Suppressor macrophage (primary cell): Measurements from ENCODE around the gene SMTNL2.
A peak's percentile ranks its signal among the peaks of the same experiment; 100 is the strongest.

Experiments
- DNase-seq, 4 experiments: peaks; one replicate each; pipeline ENCODE4 v3.0.0-alpha.2; 2020 to 2022
- total RNA-seq, 17 experiments: gene quantifications; one replicate each; lab custom pipeline; 2026; ENCODE audit warnings: mixed read lengths in 6 of 17, inconsistent platforms in 3 of 17; lab: John Stamatoyannopoulos, UW

The SMTNL2 gene
- total RNA-seq: 0.06 to 1.9 (median 0.40) reads per million in 17 experiments

DNA sequence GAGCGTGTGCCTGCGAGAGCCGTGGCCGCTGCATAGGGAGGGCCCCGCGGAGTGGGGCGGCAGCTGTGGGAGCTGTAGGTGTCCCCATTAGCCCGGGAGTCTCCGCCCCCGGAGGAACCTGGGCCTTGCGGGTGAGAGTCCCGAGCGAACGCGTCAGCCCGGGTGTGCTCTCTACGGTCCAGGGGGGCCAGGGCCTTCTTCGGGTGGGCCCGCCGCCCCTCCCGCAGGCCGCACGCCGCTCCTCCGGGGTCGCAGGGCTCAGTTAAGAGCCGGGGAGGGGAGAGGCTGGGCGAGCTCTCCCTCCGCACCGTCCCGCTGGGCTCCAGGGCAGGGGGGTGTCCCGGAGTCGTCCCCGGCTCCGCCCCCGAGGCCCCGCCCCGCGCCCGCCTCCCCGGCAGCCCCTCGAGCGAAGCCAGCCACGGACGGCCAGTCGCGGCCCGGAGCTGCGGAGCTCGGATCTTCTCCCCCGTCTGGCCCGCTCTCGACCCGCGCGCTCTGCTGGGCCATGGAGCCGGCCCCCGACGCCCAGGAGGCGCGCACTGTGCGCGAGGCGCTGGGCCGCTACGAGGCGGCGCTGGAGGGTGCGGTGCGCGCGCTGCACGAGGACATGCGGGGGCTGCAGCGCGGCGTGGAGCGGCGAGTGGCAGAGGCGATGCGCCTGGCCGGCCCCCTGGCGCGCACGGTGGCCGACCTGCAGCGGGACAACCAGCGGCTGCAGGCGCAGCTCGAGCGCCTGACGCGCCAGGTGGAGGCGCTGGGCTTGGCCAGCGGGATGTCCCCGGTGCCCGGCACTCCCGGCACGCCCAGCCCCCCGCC is at the start of gene SMTNL2:
SMTNL2 (plus strand) TSS at position 429 of the 816 bp plus-strand sequence; CDS start at position 506, 77 bp downstream.
- DNase-seq: peak in 1 of 4 experiments; percentile 47

DNA sequence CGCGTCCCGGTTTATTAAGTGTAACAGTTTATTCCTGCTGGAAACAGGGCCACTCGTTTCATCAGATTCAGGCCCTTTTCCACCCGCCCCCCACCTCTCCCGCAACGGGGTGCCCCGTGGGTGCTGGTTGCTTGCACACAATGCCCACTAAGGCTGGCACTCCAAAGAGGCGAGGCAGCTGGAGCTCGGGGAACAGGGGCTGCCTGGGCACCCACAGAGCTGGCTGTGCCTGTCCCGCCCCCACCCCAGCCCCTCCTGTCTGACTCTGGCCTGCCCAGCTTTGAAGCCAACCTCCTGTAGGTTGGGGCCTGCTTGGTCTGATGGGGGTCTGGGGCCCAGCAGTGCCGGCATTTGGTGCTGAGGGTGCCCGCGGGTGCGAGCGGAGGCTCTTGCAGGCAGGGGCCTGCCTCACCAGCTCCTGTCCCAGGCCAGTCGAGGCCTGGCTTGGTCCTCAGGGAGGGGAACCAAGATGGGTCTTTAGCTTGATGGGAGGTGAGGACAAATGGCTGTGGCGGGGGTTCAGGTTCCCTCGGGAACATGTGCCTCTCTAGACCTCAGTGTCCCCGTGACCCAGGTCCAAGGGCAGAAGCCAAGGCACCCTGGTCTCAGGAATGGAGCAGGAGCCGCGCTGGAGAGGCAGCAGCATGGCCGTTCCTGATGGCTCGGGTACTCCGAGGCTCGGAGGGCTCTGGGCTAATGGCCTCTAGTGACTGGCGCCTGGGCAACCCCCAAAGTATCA is 49.2 kb upstream of the SMTNL2 start:
- DNase-seq: no peak

DNA sequence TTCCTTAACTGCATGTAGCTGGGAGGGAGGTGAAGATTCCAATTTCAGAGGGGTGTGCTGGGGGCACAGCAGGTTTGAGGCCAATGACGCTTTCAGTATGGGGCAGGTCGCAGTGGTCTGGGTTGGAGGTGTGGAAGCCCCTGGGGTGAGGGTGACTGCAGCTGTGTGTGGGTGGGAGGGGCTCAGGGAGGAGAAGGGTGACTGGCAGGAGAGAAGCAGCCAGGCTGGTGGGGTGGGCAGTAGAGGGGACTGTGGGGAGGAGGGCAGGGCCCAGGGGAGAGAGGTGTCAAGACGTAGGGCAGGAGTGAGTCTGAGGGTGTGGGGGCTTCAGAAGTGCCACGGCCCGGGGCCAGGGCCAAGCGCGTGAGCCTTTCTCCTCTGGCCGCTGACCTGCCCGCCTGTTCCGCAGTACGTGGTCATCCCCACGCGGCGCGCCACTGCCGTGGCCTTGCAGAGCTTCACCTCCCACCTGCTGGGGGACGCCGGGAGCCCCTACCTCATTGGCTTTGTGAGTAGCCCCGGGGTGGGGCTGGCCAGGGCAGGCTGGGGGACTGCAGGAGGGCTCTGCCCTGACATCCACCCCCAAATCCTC is 48.6 kb upstream of the SMTNL2 start:
- DNase-seq: no peak

DNA sequence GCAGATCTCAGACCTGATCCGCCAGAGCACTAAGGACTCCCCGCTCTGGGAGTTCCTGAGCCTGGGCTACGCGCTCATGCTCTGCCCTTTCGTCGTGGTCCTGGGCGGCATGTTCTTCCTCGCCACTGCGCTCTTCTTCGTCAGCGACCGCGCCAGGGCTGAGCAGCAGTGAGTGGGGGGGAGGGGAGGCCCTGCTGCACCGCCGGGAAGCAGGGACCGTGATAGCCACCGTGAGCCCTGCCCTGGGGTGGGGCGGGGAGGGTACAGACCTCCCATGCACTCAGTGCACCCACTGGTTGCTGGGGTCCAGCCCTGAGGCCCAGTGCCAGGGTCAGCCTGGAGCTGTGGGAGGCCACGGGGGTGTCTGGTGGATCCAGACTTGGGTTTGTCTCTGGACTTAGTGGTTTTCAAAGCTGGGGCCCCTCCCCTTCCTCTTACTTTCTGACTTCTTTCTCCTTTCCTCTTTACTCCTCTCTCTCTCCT is 48.0 kb upstream of the SMTNL2 start:
- peak in 1 of 4 experiments; percentile 34 for DNase-seq

DNA sequence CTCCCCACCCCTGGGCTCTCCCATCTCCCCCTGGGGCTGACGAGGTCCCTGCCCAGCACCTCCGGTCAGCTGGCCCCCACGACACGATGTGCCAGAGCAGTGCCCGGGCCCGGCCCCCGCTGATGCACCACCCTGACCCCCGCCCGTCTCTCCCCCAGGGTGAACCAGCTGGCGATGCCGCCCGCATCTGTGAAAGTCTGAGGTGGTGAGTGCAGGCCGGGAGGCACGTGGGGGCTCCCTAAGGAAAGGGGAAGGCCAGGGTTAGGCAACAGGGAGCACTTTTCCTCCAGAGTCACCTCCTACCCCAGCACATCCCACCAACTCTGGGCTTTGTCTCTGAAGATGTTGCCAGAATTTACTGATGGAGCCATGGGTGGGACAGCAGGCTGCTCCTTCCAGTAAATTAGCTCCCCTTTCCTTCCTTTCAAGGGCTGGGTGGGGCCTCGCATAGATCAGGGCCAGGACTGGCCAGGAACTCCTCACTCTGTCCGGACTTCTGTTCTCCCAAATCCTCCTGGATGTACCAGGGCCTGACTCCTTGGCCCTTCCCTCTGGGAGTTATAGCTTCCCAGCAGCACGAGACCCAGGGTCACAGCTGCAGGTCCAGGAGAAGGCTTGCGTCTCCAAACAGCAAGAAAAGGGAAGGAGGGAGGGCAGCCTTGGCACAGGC is 47.5 kb upstream of the SMTNL2 start:
- peak; percentile 21 to 63 (median 53) for DNase-seq

DNA sequence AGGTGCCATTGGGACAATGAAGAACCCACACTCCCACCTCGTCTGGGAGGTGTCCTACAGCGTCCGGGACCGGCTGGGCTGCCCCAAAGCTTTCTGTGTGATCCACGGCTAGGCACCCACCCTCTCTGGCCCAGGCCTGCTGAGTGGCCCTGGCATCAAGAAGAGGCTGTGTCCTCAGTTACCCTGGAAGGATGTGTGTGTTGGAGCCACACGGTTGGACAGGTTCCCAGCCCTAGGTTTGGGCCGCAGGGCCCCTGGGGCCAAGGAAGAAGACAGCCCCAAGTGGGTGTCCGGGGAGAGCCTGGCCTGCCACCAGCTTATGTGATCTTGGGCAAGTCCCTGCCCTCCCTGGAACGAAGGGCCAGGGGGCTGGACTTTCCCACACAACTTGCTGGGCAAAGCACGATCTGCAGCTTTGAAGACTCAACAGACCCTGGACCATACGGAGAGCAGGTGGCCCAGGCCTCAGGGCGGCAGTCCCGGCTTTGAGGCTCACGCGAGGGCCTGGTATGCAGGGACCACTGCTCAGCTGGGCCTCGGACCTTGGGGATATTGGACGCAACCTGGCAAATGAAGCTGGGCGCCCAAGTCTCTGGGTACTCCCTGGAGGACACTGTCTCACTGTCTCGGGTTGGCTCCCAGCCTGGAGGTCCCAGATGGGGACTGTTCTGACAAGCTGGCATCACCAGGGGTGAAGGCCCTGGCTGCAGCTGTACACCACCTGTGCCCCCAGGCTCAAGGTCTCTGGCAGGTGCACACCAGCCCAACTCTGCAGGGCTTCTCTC is 46.7 kb upstream of the SMTNL2 start:
- no peak for DNase-seq

DNA sequence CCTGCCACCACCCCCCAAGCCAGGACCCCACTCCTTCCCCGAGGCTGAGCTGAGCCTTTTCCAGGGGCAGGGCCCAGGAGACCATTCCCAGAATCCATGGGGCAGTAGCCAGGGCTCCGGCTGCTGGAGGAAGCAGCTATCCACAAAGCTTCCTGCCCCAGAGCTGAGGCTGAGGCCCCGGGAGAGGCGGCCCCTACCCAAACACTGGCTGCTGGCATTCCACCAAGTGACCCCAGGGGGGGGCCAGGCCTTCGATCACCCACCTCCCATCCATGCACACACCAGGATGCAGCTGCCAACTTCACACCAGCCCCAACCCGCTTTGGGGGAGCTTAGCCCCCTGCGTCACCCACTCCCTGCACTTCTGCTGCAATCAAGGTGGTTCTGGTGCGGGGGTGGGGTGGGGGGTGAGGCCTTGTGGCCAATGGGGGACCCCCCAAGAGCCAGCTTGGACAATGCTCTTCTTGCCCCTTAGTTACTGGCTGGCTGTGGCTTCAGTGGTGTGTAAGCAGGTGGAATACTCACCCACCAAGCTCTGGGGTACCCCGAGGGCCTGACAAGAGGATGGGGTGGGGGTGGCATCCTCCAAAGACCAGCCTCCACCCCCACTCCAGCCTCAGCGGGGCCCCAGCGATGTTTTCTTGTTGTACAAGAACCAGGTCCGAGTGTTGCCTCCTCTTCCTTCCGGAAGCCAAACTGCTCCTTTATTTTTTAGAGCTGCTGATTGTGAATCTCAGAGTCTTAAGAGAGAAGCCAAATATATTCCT is 45.9 kb upstream of the SMTNL2 start:
- no peak for DNase-seq

DNA sequence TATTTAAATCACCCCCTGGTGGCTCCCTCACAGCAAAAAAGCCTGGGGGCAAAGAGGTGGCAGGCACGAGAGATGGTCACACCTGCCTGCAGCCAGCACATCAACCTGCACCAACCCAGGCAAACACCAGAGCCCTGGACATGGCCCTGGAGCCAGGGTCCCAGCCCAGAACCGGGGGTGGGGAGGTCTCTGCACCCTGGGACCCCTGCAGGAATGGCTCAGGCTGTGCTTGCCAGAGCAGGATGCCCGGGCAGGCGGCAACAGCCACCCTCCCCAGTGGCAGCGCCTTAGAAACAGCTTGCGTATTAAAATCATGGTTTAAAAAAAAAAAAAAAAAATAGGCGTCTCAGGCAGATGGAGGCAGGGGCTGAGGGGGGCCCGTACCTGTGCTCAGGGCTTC is 45.3 kb upstream of the SMTNL2 start:
- DNase-seq: no peak

DNA sequence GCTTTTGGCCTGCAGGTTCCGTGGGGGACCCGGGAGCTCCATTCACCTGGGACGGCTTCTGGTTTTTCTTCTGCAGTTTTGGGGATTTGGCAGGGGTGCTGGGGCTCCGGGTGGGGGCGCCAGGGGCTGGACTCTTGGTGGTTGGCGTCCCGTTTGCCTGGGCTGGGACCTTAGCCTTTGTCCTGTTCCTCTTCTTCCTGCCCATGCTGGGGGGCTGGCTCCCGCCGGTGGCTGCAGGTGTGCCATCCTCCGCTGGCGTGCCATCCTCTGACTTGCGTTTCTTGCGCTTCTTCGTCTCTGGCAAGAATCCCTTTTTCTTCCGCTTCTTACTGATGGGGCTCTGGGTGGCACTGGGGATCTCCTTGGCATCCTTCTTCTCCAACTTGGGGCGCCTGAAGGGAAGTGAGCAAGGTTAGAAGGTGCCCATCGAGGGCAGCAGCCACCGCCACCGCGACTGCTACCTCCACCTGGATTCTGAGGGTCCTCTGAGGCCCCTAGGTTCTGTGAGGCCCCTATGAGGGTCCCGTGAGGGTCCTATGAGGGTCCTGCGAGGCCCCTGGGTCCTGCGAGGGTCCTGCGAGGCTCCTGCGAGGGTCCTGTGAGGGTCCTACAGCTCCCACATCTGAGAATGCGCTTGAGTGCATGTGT is 44.6 kb upstream of the SMTNL2 start:
- no peak for DNase-seq

DNA sequence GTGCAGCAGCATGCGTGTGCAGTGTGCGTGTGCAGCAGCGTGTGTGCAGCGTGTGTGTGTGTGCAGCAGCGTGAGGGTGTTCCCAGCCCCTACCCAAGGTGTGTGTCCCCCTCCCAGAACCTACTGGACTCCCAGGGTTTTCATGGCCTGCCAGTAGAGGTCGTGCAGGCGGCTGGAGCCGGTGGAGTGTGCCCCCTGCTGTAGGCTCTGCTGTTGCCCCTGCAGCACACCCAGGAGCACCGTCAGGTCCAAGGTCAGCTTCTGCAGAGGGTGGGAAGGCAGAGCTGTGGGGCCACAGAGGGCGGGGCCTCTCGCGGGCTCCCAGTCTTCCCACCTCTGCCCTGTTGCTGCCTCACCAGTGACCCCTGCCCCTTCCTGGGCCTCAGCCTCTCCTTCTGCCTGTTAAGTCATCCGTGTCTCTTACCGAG is 44.1 kb upstream of the SMTNL2 start:
- peak in 2 of 4 experiments; percentile 24 to 49 for DNase-seq

DNA sequence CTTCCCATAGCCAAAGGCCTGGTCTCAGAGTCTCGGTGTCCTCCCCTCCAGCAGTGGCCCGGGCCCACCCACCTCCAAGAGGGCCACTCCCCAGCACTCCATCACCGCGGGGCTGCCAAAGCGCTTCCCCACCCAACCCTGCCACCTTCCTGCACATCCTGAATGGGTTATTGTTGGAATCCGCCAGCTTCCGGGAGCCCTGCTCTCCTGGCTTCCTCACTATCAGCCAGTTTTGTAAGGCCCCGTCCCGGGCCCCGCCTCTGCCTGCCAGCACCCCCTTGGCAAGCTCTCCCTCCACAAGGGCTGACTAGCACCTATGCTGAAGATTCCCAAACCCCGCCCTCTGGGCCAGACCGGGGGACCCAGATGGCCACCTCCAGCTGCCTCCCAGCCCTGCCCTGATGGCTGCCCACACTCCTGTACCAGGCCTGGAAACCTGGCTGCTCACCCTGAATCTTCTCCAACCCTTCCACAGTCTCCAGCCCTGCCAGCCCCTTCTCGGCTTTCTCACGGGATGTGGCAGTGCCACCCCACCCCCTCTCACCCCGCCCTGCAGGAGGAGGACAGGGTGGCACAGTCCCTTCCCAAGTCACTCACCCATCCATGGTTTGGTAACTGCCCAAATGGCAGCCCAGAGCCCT is 43.5 kb upstream of the SMTNL2 start:
- no peak for DNase-seq

DNA sequence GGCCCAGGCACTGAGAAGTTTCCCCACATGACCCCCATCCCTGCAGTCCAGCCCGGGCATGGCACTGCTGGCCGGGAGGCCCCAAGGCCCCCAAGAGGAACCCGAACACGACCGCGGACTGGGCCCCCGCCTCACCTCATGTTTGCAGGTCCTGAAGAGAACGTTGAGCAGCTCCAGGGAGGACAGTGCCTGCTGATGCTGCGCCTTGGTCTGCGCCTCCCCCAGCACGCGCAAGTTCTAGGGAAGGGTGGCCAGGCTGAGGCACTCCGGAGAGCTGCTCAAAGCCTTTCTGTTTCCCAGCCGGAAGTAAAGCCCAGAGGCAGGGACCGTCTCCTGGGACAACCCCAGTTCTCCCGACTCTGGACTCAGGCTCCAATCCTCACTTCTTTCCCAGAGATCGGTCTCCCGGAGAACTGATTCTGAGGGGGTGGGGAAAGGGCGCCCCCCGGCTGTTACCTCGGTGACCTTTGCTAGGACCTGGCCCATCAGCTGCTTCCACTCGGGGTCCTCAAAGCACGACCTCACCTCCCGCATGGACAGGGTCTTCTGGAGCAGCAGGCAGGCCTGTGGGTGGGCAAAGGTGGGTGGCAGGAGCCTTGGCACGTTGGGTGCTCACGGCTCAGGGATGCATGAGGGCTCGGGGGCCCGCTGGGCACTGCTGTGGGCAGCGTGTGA is 42.9 kb upstream of the SMTNL2 start:
- no peak for DNase-seq

DNA sequence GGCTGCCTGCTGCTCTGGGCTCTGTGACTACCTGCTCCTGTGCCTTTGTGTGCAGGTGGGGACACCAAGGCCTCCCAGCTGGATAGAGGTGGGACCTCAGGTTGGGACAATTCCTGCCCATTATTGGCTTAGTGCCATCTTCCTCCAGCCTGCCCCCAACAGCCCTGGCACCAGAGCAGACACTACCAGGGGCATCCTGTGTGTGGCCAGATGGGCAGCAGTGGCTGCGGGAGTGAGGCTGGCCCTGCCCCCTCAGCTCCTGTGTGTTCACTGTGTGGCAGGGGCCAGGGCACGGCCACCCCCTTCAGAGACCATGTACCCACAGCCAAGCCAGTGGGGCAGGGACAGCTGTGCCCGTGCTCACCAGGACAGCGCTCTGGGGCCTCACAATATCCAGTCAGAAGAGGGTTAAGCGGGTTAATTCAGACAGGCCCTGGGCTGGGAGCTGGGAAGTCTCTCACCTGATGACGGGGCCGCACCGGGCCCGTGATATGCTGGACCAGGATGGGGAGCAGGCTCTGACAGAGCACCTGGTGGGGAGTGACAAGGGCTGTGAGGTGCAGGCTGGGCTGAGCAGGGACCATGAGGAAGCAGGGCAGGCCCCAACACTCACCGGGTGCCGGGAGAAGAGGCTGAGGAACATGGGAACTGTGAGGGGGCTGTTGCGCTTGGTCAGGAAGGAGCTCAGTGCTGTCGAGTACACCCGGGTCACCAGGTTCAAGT is 42.2 kb upstream of the SMTNL2 start:
- no peak for DNase-seq

DNA sequence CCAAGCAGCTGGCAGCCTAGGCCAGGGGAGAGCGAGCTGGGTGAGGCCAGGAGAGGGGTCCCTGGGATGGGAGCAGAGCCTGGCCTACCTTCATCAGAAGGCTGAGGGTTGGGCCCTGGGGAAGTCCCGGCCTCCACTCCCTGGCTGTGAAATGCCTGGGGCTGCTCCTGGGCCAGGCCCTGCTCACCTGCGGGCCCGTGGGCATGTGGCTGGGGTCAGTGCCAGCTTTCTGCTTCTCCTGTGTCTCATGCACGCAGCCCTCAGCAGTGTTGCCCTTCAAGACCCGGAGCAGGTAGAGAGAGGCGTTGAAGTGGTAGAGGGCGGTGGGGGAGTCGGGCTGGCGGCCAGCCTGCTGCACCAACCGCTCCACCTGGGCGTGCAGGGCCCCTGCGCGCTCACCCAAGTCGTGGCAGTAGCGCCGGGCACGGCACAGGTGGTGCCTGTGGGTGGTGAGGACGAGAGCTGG is 41.6 kb upstream of the SMTNL2 start:
- no peak for DNase-seq

DNA sequence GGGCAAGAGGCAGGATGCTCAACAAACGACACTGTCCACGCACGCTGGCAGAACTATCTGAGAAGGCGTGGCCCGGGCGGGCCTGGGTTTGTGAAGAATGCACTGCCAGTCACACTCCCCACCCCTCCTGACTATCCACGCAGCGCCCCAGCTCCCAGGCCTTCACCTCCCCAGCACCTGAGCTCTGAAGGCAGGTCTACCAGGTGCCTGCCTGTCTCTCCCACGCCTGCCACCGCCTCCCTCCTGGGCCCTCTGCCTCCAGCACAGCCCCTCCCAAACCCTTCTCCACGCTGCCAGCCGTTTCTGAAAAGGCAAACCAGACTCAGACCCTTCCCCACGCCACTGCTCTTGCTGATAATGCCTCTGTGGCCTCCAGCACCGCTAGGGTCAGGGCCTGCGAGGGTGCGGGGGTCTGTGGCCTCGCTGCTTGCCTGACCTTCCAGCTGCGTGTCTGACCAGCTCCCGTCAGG is 40.7 kb upstream of the SMTNL2 start:
- DNase-seq: no peak

DNA sequence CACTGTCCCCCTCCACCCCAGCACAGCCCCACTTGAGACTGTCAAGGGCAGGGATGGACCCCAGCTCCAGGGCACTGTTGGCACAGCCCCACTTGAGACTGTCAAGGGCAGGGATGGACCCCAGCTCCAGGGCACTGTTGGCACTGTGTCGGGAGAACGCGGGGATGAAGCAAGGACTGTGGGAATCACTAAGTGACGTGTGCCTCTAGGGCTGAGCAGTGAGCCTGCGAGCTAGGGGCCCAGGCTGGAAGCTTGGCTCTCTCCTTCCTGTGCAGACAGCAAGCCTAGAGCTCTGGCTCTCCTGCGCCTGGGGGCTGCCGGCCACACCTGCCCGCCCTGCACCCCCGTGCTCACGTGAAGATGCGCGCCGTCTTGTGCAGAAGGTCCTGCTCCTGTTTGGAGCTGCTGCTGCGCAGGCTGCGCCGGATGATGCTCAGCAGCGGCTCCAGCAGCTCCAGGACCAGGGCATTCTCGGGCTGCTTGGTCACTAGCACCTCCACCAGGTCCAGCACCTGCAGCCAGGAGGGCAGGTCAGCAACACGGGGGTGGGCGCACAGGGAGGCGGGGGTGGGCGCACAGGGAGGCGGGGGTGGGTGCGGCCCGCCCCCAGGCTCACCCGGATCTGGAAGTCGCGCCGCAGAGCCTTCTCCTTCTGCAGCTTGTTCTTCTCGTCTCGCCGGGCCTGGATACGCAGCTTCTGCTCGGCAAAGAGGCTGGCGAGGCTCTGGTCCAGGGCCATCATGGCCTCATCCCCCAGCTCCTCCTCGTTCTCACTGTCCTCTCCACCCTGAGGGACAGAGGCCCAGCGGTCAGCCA is 40.0 kb upstream of the SMTNL2 start:
- no peak for DNase-seq

DNA sequence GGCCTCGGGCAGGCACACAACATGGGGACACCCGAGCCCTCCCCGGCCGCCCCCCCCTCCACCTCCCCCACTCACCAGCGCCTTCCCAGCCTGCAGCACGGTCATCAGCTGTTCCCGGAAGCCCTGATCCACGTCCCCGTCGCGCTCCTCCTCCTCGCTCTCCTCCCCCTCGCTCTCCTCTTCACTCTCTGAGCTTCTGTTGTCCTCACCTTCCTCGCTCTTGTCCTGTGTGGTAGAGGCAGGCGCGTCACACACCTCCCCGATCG is 39.4 kb upstream of the SMTNL2 start:
- no peak for DNase-seq
